ENCODE measurements around the gene ILF3.

DNA sequence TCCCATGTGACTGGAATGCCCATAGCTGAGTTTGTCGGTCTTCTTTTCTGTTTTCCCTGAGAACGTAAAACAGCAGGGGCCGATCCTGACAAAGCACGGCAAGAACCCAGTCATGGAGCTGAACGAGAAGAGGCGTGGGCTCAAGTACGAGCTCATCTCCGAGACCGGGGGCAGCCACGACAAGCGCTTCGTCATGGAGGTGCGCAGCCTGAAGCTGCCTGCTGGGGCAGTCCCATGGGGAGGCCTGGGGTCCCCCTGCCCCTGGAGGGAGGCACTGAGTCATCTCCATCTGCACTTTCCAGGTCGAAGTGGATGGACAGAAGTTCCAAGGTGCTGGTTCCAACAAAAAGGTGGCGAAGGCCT is 28.9 kb downstream of the ILF3 start:
- TF ChIP-seq POLR2AphosphoS5 (IDR thresholded peaks at IDR 0.05; ENCODE audit: low read depth) (no peak), JUNB (IDR thresholded peaks at IDR 0.05; ENCODE audit: unreplicated experiment) (no peak), EZH2phosphoT487 (IDR thresholded peaks at IDR 0.05; ENCODE audit: unreplicated experiment) (no peak), CREB1 (CRISPR knock-in tag; IDR thresholded peaks at IDR 0.05; ENCODE audit: low read depth) (no peak), STAT1 (IDR thresholded peaks at IDR 0.05; ENCODE audit: unreplicated experiment) (no peak), EZH2 (IDR thresholded peaks at IDR 0.05; ENCODE audit: low read depth, unreplicated experiment) (no peak), NANOG (IDR thresholded peaks at IDR 0.05; ENCODE audit: borderline replicate concordance) (no peak), ZNF331 (CRISPR knock-in tag; IDR thresholded peaks at IDR 0.05; ENCODE audit: low read depth) (no peak)
- TF ChIP-seq, protein P1, sequence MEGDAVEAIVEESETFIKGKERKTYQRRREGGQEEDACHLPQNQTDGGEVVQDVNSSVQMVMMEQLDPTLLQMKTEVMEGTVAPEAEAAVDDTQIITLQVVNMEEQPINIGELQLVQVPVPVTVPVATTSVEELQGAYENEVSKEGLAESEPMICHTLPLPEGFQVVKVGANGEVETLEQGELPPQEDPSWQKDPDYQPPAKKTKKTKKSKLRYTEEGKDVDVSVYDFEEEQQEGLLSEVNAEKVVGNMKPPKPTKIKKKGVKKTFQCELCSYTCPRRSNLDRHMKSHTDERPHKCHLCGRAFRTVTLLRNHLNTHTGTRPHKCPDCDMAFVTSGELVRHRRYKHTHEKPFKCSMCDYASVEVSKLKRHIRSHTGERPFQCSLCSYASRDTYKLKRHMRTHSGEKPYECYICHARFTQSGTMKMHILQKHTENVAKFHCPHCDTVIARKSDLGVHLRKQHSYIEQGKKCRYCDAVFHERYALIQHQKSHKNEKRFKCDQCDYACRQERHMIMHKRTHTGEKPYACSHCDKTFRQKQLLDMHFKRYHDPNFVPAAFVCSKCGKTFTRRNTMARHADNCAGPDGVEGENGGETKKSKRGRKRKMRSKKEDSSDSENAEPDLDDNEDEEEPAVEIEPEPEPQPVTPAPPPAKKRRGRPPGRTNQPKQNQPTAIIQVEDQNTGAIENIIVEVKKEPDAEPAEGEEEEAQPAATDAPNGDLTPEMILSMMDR (conservative IDR thresholded peaks at IDR 0.05; ENCODE audit: low read depth in 2 of 2) = no peak
- TF ChIP-seq, protein P2, sequence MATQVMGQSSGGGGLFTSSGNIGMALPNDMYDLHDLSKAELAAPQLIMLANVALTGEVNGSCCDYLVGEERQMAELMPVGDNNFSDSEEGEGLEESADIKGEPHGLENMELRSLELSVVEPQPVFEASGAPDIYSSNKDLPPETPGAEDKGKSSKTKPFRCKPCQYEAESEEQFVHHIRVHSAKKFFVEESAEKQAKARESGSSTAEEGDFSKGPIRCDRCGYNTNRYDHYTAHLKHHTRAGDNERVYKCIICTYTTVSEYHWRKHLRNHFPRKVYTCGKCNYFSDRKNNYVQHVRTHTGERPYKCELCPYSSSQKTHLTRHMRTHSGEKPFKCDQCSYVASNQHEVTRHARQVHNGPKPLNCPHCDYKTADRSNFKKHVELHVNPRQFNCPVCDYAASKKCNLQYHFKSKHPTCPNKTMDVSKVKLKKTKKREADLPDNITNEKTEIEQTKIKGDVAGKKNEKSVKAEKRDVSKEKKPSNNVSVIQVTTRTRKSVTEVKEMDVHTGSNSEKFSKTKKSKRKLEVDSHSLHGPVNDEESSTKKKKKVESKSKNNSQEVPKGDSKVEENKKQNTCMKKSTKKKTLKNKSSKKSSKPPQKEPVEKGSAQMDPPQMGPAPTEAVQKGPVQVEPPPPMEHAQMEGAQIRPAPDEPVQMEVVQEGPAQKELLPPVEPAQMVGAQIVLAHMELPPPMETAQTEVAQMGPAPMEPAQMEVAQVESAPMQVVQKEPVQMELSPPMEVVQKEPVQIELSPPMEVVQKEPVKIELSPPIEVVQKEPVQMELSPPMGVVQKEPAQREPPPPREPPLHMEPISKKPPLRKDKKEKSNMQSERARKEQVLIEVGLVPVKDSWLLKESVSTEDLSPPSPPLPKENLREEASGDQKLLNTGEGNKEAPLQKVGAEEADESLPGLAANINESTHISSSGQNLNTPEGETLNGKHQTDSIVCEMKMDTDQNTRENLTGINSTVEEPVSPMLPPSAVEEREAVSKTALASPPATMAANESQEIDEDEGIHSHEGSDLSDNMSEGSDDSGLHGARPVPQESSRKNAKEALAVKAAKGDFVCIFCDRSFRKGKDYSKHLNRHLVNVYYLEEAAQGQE (IDR thresholded peaks at IDR 0.05; ENCODE audit: unreplicated experiment) = no peak
